Ureter (tissue), 1 donor: Measurements from ENCODE around the gene C2CD4A. TPM values are rescaled to one million over a fixed set of nuclear protein-coding genes. Genes with fewer than 3 reads are reported as not detected.

Experiments used
- DNase-seq: peaks from one replicate; pipeline ENCODE4 v3.0.0-alpha.2; 2020; ENCODE audit warnings: low spot score
- total RNA-seq: library from RNA; stranded (reverse); gene quantifications from one replicate; pipeline ENCODE4 v1.2.4, GENCODE V29; 2023
- donor health status: DM: yes; HTN: yes; CAD: no.

C2CD4A gene
- total RNA-seq, 1 donor from 2014 or later: 0.49 TPM

GRCh38 chr15:62099094-62099601 lies 32.4 kb downstream of the C2CD4A start:
- DNase-seq: no peak

- DNase-seq: no peak
These were observed 36.7 kb downstream of the C2CD4A start for GRCh38 chr15:62103431-62103830.

- DNase-seq: no peak
These were observed 37.6 kb downstream of the C2CD4A start for GRCh38 chr15:62104401-62104800.

GRCh38 chr15:62104846-62105245 lies 38.1 kb downstream of the C2CD4A start:
- DNase-seq: no peak

GRCh38 chr15:62105266-62105665 lies 38.5 kb downstream of the C2CD4A start:
- no peak for DNase-seq

- DNase-seq: no peak
These were observed 39.3 kb downstream of the C2CD4A start for GRCh38 chr15:62106096-62106495.

- peak; percentile 3 for DNase-seq
These were observed 40.9 kb downstream of the C2CD4A start for GRCh38 chr15:62107571-62108121.

- no peak for DNase-seq
These were observed 41.6 kb downstream of the C2CD4A start for GRCh38 chr15:62108411-62108810.

GRCh38 chr15:62109437-62109836 lies 42.7 kb downstream of the C2CD4A start:
- DNase-seq: no peak

- DNase-seq: no peak
These were observed 43.4 kb downstream of the C2CD4A start for GRCh38 chr15:62109982-62110851.

- DNase-seq: no peak
These were observed 45.3 kb downstream of the C2CD4A start for GRCh38 chr15:62112081-62112480.

- no peak for DNase-seq
These were observed 46.1 kb downstream of the C2CD4A start for GRCh38 chr15:62112616-62113593.

GRCh38 chr15:62115847-62116246 lies 49.1 kb downstream of the C2CD4A start:
- DNase-seq: no peak

- no peak for DNase-seq
These were observed 51.9 kb downstream of the C2CD4A start for GRCh38 chr15:62118520-62119226.

- no peak for DNase-seq
These were observed 52.6 kb downstream of the C2CD4A start for GRCh38 chr15:62119227-62119864.

GRCh38 chr15:62119874-62120273 lies 53.1 kb downstream of the C2CD4A start:
- no peak for DNase-seq

Other genes starting within 250 kb of the C2CD4A start
- gene VPS13C, start 6.5 kb upstream of the C2CD4A start, total RNA-seq: 166 TPM
- 2.8 TPM for gene C2CD4B, start 98.3 kb downstream of the C2CD4A start, total RNA-seq